ENCODE results near the gene CCNYL1.

The CCNYL1 gene

DNA sequence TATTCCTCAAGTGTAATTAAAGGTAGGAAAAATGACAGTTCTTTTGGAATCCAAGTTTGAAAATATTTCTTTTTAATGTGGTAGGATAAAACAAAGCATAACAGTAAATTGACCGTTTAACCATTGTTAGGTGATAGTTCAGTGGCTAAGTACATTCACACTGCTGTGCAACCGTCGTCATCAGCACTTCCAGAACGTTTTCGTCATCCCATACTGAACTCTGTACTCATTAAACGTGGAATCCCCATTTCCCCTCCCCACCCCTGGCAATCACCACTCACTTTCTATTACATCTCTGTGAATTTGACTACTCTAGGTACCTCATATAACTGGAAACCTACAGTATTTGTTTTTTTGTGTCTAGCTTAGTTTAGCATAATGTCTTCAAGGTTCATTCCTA is 91.2 kb downstream of the CCNYL1 start:
- no peak for DNase-seq

Data from activated CD8-positive, alpha-beta memory T cell treated with anti-CD3 and anti-CD28 coated beads, Interleukin-2, amount 50 U/mL, for 4 hours (primary cell).